GM12878 (cell line): ENCODE results near the gene CD52. TPM values are rescaled to one million over a fixed set of nuclear protein-coding genes. Genes with fewer than 3 reads are reported as not detected.

ENCODE experiments used
- ATAC-seq: fragments of 200-7000 bp; cut with Tn5 transposase; 3 replicates; pipeline ENCODE4 v1.9.1; 2020; ENCODE audit warnings: mild to moderate bottlenecking, moderate library complexity
- BruUV-seq: library from RNA; stranded (reverse); fragments of 400-500 nt; replicated peaks from 2 replicates; lab custom pipeline; 2021; lab: Mats Ljungman, UMichigan
- CTCF ChIA-PET: fragments of 300-600 bp; sonication (Branson Sonifier 250); formaldehyde crosslinking; extraction: SDS; loops from one replicate; lab custom pipeline; 2021; ENCODE audit warnings: inconsistent platforms; lab: Yijun Ruan, JAX
- POLR2A ChIA-PET: fragments of 350-600 bp; formaldehyde crosslinking; extraction: SDS; loops from one replicate; lab custom pipeline; 2021; ENCODE audit warnings: inconsistent platforms; lab: Charles Lee
- RAD21 ChIA-PET: fragments of 300-600 bp; sonication (Branson Sonifier 250); formaldehyde crosslinking; loops from one replicate; lab custom pipeline; 2023; ENCODE audit warnings: antibody characterized with exemption; ENCODE audit not compliant: unreplicated experiment; lab: Charles Lee
- SMC1A ChIA-PET: fragments of 300-600 bp; sonication (Branson Sonifier 250); formaldehyde crosslinking; loops from one replicate; lab custom pipeline; 2023; ENCODE audit not compliant: unreplicated experiment, uncharacterized antibody; lab: Charles Lee
- DNase-seq: peaks from one replicate; pipeline ENCODE4 v3.0.0-alpha.2; 2011; ENCODE audit warnings: low read depth, low spot score
- FAIRE-seq: peaks from 3 replicates; lab custom pipeline; 2011; peaks lifted over from hg19 to GRCh38; lab: Jason Lieb, UNC
- H2AFZ ChIP-seq: 2 replicates; pipeline ENCODE4 v1.6.0; 2011; ENCODE audit warnings: low read depth, low read length, control low read depth; ENCODE audit not compliant: control insufficient read depth
- H3K27ac ChIP-seq: 2 replicates; pipeline ENCODE4 v1.5.1; 2011; ENCODE audit warnings: control low read depth; ENCODE audit not compliant: control insufficient read depth, insufficient read depth
- H3K27me3 ChIP-seq, 2 experiments: replicated peaks in 1 of 2; 2 replicates each; pipeline versions ENCODE4 v1.6.0 to v1.6.1; 2011; ENCODE audit warnings: low read length in 1 of 2; ENCODE audit not compliant: control insufficient read depth in 2 of 2, insufficient read depth in 2 of 2
- H3K36me3 ChIP-seq, 2 experiments: 2 replicates each; pipeline ENCODE4 v1.5.1; 2011; ENCODE audit warnings: low read length in 1 of 2; ENCODE audit not compliant: control insufficient read depth in 2 of 2, insufficient read depth in 2 of 2
- H3K4me1 ChIP-seq: 2 replicates; pipeline ENCODE4 v1.6.1; 2011; ENCODE audit warnings: mild to moderate bottlenecking, low read length, moderate library complexity, mixed read lengths; ENCODE audit not compliant: control insufficient read depth, insufficient read depth
- H3K4me2 ChIP-seq: 2 replicates; pipeline ENCODE4 v1.6.0; 2011; ENCODE audit warnings: control low read depth; ENCODE audit not compliant: control insufficient read depth, insufficient read depth
- H3K4me3 ChIP-seq: fragments of 200-600 bp; sonication (generic); 2 replicates; pipeline ENCODE4 v1.5.1; 2016
- H3K79me2 ChIP-seq: 2 replicates; pipeline ENCODE4 v1.6.0; 2011; ENCODE audit warnings: low read length; ENCODE audit not compliant: control insufficient read depth, insufficient read depth
- H3K9ac ChIP-seq: 2 replicates; pipeline ENCODE4 v1.8.0; 2011; ENCODE audit warnings: low read length, control low read depth, mixed read lengths; ENCODE audit not compliant: control insufficient read depth, insufficient read depth
- H3K9me3 ChIP-seq: replicated peaks from 3 replicates; pipeline ENCODE4 v1.5.1; 2011; ENCODE audit warnings: mild to moderate bottlenecking, low read length; ENCODE audit not compliant: control insufficient read depth, insufficient read depth
- H4K20me1 ChIP-seq: 2 replicates; pipeline ENCODE4 v1.6.0; 2011; ENCODE audit not compliant: control insufficient read depth, insufficient read depth
- ATF7 ChIP-seq: fragments of 450-650 bp; IDR thresholded peaks from 2 replicates; pipeline ENCODE4 v1.6.1; 2016; ENCODE audit warnings: low read depth, mild to moderate bottlenecking
- NFYB ChIP-seq: IDR thresholded peaks from 2 replicates; pipeline ENCODE4 v1.6.1; 2011; ENCODE audit warnings: low read depth, mild to moderate bottlenecking, low read length, improper control_type of control experiment, moderate library complexity; ENCODE audit not compliant: insufficient read depth
- NR2F1 ChIP-seq: fragments of 450-650 bp; conservative IDR thresholded peaks from 2 replicates; pipeline ENCODE4 v1.6.1; 2017; ENCODE audit warnings: mild to moderate bottlenecking
- RAD21 ChIP-seq: IDR thresholded peaks from 2 replicates; pipeline ENCODE4 v1.6.1; 2011; ENCODE audit warnings: mild to moderate bottlenecking, low read depth, low read length, moderate library complexity; ENCODE audit not compliant: insufficient read depth
- RELA ChIP-seq: fragments of 450-650 bp; IDR thresholded peaks from 2 replicates; pipeline ENCODE4 v1.8.0; 2014; ENCODE audit warnings: borderline replicate concordance; ENCODE audit not compliant: partially characterized antibody
- SMC3 ChIP-seq: IDR thresholded peaks from 2 replicates; pipeline ENCODE4 v1.6.1; 2011; ENCODE audit warnings: low read length, improper control_type of control experiment, borderline replicate concordance
- TARDBP ChIP-seq: IDR thresholded peaks from 2 replicates; pipeline ENCODE4 v1.6.1; 2016; ENCODE audit warnings: borderline replicate concordance
- ZNF24 ChIP-seq: fragments of 450-650 bp; IDR thresholded peaks from 2 replicates; pipeline ENCODE4 v1.6.1; 2017; ENCODE audit warnings: antibody characterized with exemption, mild to moderate bottlenecking
- ZNF274 ChIP-seq: IDR thresholded peaks from one replicate; pipeline ENCODE4 v1.8.0; 2011; ENCODE audit not compliant: insufficient read length, insufficient read depth
- WGBS: methylation state at CpG from one replicate; pipeline ENCODE4 v1.1.6; 2016; ENCODE audit warnings: low lambda C conversion rate; ENCODE audit not compliant: insufficient replicate concordance, insufficient coverage; ENCODE audit errors: missing lambda C conversion rate; 5-methylcytosine and 5-hydroxymethylcytosine counted together
- in situ Hi-C: fragments of 300-500 bp; cut with MboI; formaldehyde crosslinking; loops from 9 replicates; pipeline ENCODE4 v1.14.3; 2018; ENCODE audit warnings: mixed read lengths
- intact Hi-C: fragments of 100-400 bp; cut with micrococcal nuclease; formaldehyde crosslinking; loops from one replicate; pipeline ENCODE4 v1.14.2; 2022; ENCODE audit not compliant: unreplicated experiment
- polyA plus RNA-seq, 11 experiments: library from polyadenylated mRNA; depleted of rRNA in 4 of 11; unstranded in 6 of 11; stranded (reverse) in 5 of 11; fragments of >200 nt; fragmentation: Nextera tagmentation in 4 of 11; fragmentation: Illumina TruSeq in 1 of 11; extraction: Ambion mirVana in 4 of 11; extraction: Trizol in 1 of 11; gene quantifications; 1 replicate in 1 of 11; 2 replicates in 10 of 11; pipeline versions ENCODE4 v1.2.1 to v1.2.3, GENCODE V29; 2011 to 2016; ENCODE audit warnings: inconsistent platforms in 2 of 11, missing spikeins in 2 of 11, low read depth in 1 of 11
- total RNA-seq, 4 experiments: library from RNA; depleted of rRNA in 3 of 4; stranded (reverse); fragments of >200 nt in 3 of 4; fragmentation: Illumina TruSeq in 1 of 4; extraction: Trizol in 1 of 4; gene quantifications; 2 replicates each; pipeline versions ENCODE4 v1.2.1 to v1.2.3, GENCODE V29; 2013 to 2021
- TF ChIP-seq, protein P1 (sequence below), 3 experiments: IDR thresholded peaks in 2 of 3; conservative IDR thresholded peaks in 1 of 3; 2 replicates each; pipeline ENCODE4 v1.5.1; 2011; ENCODE audit warnings: low read depth in 3 of 3, low read length in 3 of 3, mild to moderate bottlenecking in 3 of 3, control low read depth in 2 of 3, moderate library complexity in 2 of 3, inconsistent platforms in 1 of 3, mixed read lengths in 1 of 3; ENCODE audit not compliant: control insufficient read depth in 2 of 3, insufficient read depth in 1 of 3; ENCODE audit errors: extremely low read depth in 1 of 3
- TF ChIP-seq, protein P2 (sequence below): fragments of 450-650 bp; IDR thresholded peaks from 2 replicates; pipeline ENCODE4 v1.6.1; 2016; ENCODE audit warnings: mild to moderate bottlenecking

The CD52 gene
- total and polyA plus RNA-seq, 10 of the 15 experiments (the other 5 are each of a cell fraction or from before 2014, with no cell fraction given) = 237 to 2,736 (median 532) TPM

- TF ChIP-seq ZNF24 (no peak), TARDBP (0 out of 2 replicates have a peak, but pooled peaks have one; percentile 42), NFYB (no peak), NR2F1 (no peak), ATF7 (0 out of 2 replicates have a peak, but pooled peaks have one; percentile 39), ZNF274 (no peak), RELA (no peak)
These were observed 33.0 kb upstream of the CD52 start (continued) for GRCh38 chr1:26284597-26285347.

DNA sequence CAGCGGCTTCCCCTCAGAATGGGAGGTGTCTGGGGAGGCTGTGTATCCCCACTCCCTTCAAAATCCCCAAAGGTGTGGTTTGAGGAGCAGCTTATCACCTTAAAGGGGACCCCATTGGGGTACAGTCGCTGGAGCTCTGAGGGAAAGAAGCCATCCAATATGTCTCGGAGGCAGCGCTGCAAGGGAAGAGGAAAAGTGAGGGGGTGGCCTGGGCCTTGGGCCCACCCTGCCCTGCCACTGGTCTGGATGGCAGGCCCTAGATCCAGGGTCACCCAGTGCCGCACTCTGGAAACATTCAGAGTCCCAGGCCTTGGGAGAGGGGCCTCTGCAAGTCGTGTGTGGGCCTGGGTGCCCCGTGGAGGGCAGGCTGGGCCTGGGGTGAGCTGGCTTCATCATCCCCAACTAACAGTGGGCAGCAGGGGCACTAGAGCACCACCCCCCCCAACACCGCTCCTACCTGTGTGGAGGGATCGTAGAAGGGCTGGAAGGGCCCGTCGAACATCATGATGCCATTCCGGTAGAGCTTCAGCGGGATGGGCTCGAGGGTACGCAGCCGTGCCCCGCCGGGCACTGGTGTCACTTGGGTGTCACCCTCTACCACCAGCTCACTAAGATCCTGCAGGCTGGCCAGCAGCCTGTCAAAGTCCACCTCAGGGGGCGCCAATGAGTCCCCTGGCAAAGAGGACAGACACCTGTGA lies 32.2 kb upstream of the CD52 start:
- WGBS = 67% methylated on average over 19 of the region's 19 CpGs
- Histone ChIP-seq H2AFZ (no peak overlapping the region), H3K9ac (no peak overlapping the region), H3K4me1 (peaks cover 76% of the 10 kb centered on the region), H3K4me3 (no peak overlapping the region), H3K4me2 (no peak overlapping the region), H4K20me1 (no peaks in the 10 kb centered on the region), H3K36me3 (peaks cover 3 to 4% of the 10 kb centered on the region in 2 experiments; a peak in 2 of 4 replicates), H3K27ac (no peak overlapping the region), H3K27me3 (no peaks in the 10 kb centered on the region), H3K79me2 (peaks cover 12% of the 10 kb centered on the region), H3K9me3 (no peaks in the 10 kb centered on the region)
- ChIA-PET SMC1A (interaction anchor here (0.6 to 11.1 kb wide), 16 partner anchors 10 to 242 kb away, joined by 3 to 474 read pairs (median 6); partner anchors contain the start of genes CD52 and UBXN11), CTCF (interaction anchor here (0.6 to 18.0 kb wide), 26 partner anchors 10 to 737 kb away, joined by 3 to 879 read pairs (median 10); partner anchors contain the start of genes CD52, CEP85, UBXN11 and ZNF593), POLR2A (interaction anchor here (1.3 to 9.2 kb wide), 2 partner anchors 22 to 33 kb away, joined by 12 to 253 read pairs; partner anchors contain the start of gene CD52), RAD21 (interaction anchor here (0.6 to 8.7 kb wide), 14 partner anchors 10 to 938 kb away, joined by 3 to 477 read pairs (median 8); partner anchors contain the start of genes CD52, DHDDS and UBXN11)
- FAIRE-seq (no peak), DNase-seq (no peak), ATAC-seq (peak; percentile 32)
- 0 out of 2 replicates have a peak, but pooled peaks have one; percentile 22 for TF ChIP-seq RAD21
- TF ChIP-seq, protein P1, sequence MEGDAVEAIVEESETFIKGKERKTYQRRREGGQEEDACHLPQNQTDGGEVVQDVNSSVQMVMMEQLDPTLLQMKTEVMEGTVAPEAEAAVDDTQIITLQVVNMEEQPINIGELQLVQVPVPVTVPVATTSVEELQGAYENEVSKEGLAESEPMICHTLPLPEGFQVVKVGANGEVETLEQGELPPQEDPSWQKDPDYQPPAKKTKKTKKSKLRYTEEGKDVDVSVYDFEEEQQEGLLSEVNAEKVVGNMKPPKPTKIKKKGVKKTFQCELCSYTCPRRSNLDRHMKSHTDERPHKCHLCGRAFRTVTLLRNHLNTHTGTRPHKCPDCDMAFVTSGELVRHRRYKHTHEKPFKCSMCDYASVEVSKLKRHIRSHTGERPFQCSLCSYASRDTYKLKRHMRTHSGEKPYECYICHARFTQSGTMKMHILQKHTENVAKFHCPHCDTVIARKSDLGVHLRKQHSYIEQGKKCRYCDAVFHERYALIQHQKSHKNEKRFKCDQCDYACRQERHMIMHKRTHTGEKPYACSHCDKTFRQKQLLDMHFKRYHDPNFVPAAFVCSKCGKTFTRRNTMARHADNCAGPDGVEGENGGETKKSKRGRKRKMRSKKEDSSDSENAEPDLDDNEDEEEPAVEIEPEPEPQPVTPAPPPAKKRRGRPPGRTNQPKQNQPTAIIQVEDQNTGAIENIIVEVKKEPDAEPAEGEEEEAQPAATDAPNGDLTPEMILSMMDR (IDR thresholded peaks at IDR 0.05 in 2 of 3, conservative IDR thresholded peaks at IDR 0.05 in 1 of 3; ENCODE audit: control insufficient read depth in 2 of 3, extremely low read depth in 1 of 3, insufficient read depth in 1 of 3, low read depth in 3 of 3, low read length in 3 of 3) = peak; percentile 30 to 55 (median 55)
- TF ChIP-seq, protein P2, sequence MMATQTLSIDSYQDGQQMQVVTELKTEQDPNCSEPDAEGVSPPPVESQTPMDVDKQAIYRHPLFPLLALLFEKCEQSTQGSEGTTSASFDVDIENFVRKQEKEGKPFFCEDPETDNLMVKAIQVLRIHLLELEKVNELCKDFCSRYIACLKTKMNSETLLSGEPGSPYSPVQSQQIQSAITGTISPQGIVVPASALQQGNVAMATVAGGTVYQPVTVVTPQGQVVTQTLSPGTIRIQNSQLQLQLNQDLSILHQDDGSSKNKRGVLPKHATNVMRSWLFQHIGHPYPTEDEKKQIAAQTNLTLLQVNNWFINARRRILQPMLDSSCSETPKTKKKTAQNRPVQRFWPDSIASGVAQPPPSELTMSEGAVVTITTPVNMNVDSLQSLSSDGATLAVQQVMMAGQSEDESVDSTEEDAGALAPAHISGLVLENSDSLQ = 0 out of 2 replicates have a peak, but pooled peaks have one; percentile 14
- no peak; the same call in 1 of the 2 replicates for TF ChIP-seq SMC3
- no TSS peak for BruUV-seq
- intact Hi-C loops (loop anchor here (1.0 to 2.0 kb wide), 3 partner anchors 36 to 131 kb away; no protein-coding TSS in a partner anchor), in situ Hi-C loops (loop anchor here (5.0 kb wide), 1 partner anchor 37 kb away; no protein-coding TSS in a partner anchor)
